HG02943 (cell line): ENCODE measurements around the gene NEMP1.

ENCODE experiments used
- ATAC-seq: cut with Tn5 transposase; IDR thresholded peaks from one replicate; pipeline ENCODE4 v1.9.1; 2021; ENCODE audit warnings: mild to moderate bottlenecking, low read depth, moderate library complexity; ENCODE audit not compliant: unreplicated experiment

NEMP1 gene

DNA sequence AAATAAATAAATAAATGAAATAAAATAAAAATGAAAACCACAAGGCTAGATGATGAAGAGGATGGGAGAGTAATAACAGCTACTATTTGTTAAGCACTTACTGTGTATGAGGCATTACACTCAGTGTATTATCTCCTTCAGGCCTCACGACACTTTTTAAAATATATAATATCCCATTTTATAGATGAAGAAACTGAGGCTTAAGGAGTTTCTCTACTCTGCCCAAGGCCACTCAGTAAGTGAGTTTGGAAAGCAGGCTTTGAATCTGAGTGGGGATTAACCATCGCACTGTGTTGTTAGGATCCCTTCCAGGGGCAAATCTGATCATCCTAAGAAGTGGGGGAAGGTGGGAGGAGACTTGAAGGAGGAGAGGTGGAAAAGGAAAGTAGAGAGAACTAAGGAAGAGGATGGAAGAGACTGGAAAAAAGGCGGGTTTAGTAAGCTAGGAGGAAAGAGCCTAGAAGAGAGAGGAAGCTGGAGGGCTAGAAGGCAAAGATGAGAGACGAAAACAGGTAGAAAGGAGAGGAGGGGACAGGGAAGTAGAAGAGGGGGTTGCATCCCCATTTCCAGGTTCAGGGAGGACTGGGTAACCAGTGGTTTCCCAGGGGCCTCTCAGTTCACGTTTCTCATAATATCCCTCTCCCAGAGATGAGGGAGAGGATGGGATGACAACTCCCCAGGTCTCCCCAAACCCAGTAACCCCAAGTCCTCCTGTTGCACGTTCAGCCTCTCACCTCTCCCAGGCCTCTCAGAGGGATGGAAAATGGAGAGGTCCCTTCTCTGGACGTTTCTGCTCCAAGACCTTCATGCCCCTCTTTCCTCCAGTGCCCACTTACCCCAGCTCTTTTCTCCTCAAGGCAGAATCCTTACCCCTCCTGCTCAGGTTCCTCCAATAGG is 30.9 kb upstream of the NEMP1 start:
- no peak for ATAC-seq

DNA sequence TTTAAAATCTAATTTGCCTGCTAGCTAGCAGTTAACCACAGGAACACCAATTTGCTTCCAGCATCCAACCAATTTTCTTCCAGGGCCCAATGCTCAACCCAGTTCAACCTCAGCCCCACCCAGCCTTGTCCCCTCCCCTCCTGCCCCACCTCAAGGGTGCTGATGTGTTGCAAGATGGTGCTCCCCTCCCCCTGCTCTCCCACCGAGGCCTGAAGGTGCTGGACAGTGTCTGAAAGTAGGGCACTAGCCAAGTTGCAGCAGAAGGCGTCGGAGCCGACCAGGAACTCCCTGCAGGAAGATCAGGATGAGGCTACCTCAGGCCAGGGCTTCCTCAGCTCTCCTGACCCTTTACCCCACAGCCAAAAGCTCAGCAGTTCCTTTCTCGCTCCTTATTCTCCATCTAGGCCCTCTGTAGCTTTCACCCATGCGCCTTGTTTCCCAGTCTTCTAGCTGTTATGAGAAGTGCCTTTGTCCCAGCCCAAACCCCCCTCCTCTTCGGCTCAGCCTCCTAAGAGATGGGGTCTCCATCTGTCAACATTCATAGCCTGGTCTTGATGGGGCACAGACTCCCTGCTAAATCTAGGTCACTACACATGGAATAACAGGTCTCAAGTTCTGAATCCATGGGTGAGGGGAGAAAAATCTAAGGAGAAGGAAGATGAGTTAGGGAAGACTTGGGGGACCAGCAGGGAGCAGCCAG is 29.0 kb upstream of the NEMP1 start:
- no peak for ATAC-seq

DNA sequence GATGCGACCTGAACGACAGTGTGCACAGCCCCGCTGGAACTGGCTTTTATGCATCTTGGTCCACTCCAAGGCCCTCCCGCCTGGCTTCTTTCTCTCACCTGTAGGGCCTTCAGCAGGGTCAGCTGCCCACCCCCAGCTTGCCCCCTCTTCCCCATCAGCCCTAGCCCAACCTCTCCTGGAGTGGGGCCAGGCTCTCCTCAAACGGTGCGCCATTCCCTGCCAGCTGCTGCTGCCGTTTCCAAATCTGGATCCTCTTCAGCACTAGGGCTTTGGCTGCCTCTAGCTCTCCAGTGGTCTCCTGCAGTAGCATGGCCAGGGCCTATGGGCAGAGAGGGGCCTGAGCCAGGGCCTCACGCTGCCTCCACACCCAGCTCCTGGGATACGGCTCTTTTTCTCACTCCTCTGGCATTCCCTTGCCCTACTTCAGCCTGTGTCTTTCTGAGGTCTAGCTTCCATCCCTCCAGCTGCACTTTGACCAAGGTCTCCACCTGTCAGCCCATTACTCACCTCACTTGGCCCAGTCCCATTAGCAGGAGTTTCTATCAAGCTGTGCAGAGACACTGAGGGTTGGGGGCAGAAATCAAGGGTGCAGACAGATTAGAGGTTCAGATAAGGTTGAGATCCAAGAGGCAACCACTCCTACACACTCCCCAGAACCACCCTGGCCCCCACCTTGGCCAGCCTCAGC is 27.6 kb upstream of the NEMP1 start:
- no peak for ATAC-seq

DNA sequence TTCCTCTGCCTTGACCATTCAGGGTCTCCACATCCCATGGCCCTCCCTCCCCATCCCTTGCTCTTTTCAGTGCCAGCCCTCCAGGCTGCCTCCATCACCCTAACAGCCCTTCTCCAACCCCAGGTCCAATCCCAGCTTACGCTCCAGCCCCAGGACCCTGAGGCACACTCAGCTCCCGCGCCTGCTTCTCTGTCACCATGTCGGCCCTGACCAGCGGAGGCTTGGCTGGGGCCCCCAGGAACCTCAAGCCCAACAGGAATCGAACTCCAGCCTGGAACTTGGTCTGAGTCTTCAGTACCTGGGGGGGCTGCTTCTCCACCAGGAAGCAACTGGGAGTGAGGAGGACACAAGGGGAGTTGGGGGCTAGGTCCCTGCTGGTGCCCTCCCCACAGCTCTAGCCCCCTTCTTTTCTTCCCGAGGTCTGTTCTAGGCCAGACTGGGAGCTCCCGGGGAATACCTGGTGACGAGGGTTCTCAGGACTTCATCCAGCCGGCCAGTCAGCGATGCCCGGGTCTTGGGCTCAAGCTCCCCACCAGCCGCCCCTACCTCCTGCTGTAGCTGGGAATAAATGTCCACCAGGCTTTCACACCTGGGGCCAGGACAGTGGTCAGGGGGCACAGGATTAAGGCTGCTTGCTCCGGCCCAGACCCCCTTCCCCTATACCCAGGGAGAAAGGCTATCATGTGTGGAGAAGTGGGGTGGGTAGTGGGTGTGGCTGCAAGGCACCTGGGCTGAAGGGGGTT is 26.6 kb upstream of the NEMP1 start:
- no peak for ATAC-seq

DNA sequence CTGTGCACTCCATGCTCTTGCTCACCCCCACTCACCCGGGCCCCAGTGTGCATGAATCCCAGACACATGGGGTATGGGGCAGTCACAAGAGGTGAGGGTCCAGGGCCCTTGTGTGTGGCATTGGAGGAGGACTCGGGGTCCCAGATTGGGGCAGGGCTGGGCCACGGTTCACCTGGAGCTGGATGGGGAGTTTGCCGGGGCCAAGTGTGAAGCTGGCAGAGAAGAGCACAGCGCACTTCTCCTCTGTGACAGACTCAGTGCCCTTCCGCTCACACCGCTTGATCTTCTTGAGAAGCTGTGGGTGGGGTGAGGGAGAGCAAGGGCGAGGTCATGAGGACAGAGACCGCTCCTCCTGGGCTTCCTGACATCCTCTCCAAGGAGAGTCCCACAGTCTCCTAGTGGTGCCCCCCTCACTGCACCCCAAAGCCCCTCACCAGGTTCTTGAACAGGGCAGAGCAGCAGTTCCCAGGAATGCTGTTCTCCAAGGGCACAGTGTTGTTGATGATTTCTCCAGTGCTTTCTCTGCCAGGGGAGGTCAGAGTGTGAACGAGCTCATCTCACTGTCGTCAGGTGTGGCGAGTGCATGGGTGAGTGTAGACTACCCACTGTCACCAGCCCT is 25.8 kb upstream of the NEMP1 start:
- ATAC-seq, result no peak

DNA sequence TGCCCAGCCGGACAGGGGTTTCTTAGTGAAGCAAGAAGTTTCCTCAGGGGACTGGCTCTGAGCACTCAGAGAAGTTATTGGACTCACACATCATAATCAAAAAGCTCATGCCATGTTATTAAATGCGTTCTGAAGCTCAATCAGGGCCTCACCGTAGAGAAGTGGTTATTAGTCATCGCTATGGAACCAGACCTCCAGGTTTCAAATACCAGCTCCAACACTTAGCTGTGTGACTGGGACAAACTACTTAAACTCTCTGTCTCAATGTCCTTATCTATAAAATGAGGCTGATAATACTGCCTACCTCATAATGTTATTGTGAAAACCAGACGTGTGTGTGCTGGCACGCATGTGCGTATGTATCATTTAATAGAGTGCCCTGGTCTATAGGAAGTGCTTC is 25.3 kb upstream of the NEMP1 start:
- ATAC-seq, result no peak

DNA sequence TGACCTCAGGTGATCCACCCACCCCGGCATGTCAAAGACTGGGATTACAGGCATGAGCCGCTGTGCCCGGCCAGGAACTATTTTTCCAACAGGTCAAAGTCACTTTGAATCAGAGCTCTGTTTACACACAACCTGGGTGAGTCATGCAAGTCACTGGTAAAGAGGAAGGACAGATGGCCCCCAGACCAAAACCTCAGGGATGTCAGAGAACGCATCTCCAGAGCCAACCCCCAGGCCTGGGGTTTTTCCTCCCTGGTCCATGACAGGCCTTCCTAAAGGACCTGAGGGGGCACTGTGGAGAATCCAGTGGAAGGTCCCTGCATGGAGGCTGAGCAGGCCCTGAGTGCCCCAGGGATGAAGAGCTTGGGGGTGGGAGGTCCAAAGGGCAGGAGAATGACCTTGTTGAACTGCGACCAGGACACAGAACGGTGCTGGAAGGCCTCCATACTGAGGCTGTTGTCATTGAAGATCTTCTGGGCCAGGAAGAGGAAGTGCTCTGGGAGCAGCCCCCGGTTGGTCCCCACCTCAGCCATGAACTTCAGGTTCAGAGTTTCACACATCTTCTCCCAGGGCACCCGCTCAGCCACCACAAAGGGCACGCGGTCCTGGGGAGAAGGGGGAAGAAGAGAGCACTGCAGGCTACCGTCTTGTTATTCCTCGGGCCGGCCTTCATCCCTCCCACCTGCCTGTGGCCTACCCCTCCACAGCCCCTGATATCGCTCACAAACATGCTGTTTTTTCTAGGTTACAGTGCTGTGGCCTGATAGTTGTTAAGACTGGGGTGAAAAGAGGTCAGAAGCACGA is 23.5 kb upstream of the NEMP1 start:
- no peak for ATAC-seq

DNA sequence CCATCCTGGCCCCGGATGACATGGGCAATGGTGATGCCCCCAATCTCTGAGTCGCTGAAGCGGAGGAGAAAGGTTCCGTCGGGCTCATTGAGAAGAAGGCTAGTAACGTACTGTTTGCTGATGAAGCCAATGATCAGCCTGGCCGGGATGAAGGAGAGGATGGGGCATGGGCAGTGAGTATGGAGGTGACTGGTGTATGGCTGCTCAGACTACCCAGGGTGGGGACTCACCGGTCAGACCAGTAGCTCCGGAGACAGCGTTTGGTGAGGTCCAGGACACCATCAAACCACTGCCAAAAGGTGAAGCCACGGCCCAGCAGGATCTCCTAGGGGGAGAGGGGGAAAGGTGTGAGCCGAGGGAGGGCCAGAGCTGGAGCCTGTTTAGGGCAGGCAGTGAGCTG is 21.2 kb upstream of the NEMP1 start:
- ATAC-seq, result no peak

DNA sequence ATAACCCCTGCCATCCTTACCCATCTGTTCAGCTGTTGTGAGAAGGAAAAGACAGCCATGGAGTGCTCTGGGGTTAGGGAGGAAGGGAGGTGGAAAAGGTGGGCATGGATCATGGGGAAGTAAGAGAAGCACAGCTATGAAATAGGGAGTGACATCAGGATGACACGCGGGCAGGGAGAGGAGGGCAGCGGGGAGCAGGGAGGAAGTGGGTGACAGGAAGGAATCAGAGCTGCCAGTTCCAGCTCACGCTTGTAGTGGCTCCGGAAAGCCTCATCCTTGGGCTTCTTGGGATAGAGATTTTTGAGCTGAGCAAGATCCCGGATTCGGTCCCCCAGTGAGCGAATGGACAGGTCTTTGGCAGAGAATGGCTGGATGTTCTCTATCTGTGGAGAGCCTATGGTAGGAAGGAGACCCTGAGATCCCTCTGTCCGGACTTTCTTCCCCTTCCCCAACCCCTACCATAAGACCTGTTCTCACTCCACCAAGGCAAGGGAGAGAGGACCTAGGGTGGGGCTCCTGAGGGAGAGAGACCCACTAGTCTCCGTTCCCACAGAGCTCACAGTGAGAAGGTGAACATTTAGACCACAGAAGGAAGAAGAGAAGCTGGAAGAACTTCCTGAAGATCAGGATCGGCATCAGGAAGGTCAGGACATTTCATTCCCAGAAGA is 20.6 kb upstream of the NEMP1 start:
- no peak for ATAC-seq

DNA sequence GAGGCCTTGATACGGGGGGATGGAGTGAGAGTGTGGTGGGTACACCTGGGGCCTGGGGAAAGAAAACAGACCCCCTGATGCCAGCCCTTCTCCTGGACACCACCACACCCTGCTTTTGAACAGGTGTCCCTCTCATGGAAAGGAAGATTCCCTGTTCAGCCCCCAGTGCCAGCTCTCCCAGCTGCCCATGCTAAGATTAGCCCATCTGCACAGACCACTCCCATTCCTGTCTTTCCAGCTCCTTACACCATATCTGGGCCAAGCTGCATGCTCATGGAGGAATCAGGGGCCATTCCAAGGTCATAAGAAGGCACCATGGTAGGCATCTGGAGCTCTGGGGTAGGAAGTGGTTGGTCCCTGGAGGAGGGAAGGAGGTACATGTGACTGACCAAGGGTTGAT is 20.0 kb upstream of the NEMP1 start:
- ATAC-seq, result no peak

DNA sequence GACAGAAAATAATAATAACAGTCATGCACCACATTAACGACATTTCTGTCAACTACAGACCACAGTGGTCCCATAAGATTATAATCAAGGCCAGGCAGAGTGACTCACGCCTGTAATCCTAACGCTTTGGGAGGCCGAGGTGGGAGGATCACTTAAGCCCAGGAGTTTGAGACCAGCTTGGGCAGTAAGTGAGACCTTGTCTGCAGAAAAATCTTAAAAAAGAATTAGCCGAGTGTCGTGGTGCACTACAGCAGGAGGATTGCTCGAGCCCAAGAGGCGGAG is 18.9 kb upstream of the NEMP1 start:
- ATAC-seq, result no peak

DNA sequence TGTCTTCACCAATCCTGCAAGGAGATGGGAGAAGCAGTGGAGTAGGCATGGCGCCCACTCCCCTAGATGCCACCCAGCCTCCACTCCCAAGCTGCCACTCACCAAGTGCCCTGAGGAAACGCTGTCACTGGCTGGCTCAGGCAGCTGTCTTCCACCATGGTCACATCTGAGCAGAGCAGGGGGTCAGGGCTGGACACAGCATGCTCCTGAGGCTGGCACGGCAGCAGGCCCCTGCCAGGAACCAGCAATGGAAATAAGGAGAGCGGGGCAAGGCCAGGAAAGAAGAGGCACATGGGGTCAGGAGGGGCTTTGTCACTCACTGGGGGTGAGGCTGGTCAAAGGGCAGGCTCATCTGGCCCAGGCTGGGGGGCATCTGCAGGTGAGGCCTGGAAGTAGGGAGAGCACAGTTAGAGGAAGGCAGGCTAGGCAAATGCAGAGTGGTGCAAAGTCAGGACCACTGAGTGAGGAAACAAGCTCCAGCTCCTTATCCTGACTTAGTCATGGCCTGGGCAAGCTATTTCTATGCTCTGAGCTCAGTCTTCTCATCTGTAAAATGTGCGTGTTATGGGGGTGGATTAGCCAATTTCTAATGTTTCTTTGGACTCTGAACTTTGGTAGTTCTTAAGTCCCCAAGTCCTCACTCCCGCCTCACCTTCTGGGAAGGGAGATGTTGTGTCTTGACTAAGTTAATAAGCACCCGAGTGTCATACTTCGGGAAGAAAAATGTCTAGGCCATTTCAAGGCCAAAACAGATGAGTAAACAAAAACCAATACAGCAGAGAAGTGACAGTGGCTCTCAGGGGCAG is 18.4 kb upstream of the NEMP1 start:
- ATAC-seq, result no peak

DNA sequence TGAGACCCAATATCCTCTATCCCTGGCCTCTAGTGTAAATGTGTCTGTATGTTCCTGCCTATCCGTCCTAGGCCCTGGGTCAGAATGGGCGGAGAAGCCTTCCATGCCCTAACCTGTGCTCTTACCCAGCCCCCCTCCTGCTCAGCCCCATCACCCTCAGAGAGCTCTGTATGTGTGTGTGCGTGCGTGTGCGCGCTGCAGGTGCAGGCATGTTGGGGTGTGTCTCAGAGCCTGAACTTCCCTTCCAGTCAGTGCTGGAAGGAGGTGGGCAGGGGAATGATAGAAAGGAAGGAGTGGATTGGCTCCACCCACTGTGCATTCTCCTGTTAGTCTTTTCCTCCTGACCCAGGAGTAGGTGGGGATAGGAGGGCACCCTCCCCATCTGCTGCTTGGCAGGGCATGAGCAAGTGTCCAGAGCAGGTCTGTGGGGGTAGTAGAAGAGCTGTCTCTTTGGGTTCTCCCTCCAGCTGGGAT is 17.5 kb upstream of the NEMP1 start:
- ATAC-seq, result no peak

DNA sequence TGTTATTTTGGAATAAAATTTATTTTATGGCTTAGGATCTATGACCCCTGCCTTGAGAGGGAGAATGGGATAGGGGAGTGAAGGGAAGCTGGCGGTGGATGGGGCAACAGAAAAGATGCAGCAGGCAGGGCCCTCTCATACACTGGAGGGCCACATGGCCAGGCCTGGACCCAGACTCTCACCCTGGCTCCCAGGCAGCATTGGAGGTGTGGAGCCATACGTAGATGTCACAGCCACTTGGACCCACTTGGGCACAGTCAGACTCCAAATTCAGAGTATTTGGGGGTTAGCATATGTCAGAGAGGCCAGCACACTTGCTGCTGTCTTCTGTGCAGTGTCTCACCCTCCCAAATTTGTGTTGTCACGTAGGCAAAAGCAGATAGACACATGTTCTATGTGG is 16.8 kb upstream of the NEMP1 start:
- no peak for ATAC-seq

DNA sequence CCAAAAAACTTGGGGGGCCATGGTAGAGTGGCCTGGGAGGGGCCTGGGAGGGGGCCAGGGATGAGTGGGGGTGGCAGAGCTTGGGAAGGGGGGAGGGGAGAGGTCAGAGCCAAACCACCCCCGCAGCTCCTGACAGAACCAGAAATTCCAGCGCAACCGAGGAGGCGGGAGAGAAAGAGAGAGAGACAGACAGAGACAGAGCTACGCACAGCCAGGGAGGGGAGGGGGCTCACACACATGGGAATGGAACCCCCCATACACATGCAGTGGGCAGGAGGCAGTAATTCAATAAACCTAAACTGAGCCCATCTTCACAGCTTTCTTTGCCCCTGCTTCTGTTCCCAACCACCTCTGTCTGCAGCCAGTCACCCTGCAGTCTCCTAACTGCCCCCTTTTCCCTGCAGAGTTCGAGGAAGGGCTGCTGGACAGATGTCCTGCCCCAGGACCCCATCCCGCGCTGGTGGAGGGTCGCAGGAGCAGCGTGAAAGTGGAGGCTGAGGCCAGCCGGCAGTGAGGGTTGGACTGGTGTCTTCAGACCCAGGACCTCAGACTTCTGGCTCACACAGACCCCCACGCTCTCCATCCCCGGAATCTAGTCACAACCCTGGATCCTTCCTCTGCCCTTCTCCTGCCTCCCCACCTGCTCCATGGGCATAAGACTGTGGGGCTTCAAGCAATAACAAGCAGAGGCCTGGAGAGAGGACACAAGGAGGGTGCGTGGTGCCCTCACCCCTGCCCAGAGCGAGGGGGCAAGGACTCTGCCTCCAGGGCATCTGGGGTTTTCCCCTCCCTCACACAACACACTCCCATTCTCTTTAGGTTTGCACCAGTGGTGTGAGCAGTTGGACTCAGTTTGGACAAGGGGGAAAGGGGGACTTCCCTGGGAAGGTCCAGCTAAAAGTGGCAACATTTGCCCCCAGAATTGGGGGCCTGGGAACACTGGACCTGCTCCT is 15.9 kb upstream of the NEMP1 start:
- no peak for ATAC-seq

DNA sequence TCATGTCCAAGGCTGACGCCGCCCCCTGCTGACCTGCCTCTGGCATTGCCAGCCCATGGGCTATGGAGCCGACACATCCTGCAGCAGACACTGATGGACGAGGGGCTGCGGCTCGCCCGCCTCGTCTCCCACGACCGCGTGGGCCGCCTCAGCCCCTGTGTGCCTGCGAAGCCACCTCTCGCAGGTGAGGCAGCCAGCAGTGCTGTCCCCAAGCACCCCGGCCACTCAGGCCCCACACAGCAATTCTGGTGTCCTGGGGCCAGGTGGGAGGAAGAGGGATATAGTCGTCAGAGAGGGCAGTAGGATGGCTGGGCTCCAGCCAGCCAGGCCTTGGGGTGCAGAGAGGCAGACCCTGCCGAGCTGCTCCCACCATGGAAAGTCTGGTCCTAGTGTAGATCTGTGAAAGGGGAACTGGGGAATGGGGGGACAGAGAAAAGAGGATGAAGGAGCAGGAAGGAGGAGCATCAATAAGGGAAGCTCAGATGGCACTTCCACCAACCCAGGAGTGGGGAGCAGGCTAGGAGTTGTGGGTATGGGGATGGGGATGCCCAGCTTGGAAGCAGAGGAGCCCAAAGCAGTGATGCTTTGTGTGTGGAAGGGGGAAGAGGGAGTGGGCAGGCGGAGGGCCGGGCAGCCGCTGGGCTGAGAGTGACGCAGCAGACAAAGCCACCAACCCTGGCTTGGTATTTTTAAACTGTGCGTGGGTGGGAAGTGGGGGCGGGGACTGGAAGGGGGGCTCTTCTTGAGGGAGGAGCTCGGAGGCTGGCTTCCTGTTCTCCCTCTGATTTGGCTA is 15.0 kb upstream of the NEMP1 start:
- no peak for ATAC-seq
